Peyer's patch (tissue), 4 donors: ENCODE measurements around the gene ASGR1. TPM values are rescaled to one million over a fixed set of nuclear protein-coding genes. Genes with fewer than 3 reads are reported as not detected.
"Not testable (repeated sequence)": the region's sequence is repeated elsewhere in the genome, so short reads cannot be mapped to it uniquely, and the experiment has no call there.

Experiments used
- DNase-seq, 3 donors: peaks; one replicate each; pipeline ENCODE4 v3.0.0-alpha.2; 2017 to 2019
- H3K27ac ChIP-seq, 4 donors: fragments of 200-600 bp; sonication (generic); one replicate each; pipeline ENCODE4 v1.5.1; 2016 to 2019
- H3K27me3 ChIP-seq, 2 donors: fragments of 200-600 bp; sonication (generic); one replicate each; pipeline ENCODE4 v1.5.1; 2019
- H3K36me3 ChIP-seq, 3 donors: fragments of 200-600 bp; sonication (generic); one replicate each; pipeline ENCODE4 v1.5.1; 2016 to 2019
- H3K4me1 ChIP-seq, 4 donors: fragments of 200-600 bp; sonication (generic); one replicate each; pipeline ENCODE4 v1.5.1; 2016 to 2019
- H3K4me3 ChIP-seq, 4 donors: fragments of 200-600 bp; sonication (generic); 1 replicate in 3 of 4; 2 replicates in 1 of 4; pipeline ENCODE4 v1.5.1; 2016 to 2019; ENCODE audit warnings: mild to moderate bottlenecking in 1 of 4
- H3K9me3 ChIP-seq, 4 donors: fragments of 200-600 bp; sonication (generic); one replicate each; pipeline ENCODE4 v1.5.1; 2016 to 2019; ENCODE audit warnings: mild to moderate bottlenecking in 1 of 4
- POLR2A ChIP-seq, 2 donors: fragments of 450-650 bp; IDR thresholded peaks; one replicate each; pipeline ENCODE4 v1.5.1; 2017; ENCODE audit warnings: antibody characterized with exemption in 2 of 2, mild to moderate bottlenecking in 2 of 2, moderate library complexity in 2 of 2
- total RNA-seq, 4 donors: library from RNA; depleted of rRNA; stranded (reverse); fragments of >200 nt; gene quantifications; one replicate each; pipeline ENCODE4 v1.1.0, GENCODE V29; 2016
- TF ChIP-seq, protein P1 (sequence below), 6 experiments: fragments of 450-650 bp in 4 of 6; fragments of 200-600 bp in 2 of 6; sonication (generic) in 1 of 6; IDR thresholded peaks; one replicate each; pipeline ENCODE4 v1.5.1; 2017 to 2019; ENCODE audit warnings: antibody characterized with exemption in 6 of 6, mild to moderate bottlenecking in 3 of 6, moderate library complexity in 1 of 6

The ASGR1 gene
- total RNA-seq, 4 donors from 2014 or later, result 0.88 to 2.5 (median 0.94) TPM; not detected in 1

DNA sequence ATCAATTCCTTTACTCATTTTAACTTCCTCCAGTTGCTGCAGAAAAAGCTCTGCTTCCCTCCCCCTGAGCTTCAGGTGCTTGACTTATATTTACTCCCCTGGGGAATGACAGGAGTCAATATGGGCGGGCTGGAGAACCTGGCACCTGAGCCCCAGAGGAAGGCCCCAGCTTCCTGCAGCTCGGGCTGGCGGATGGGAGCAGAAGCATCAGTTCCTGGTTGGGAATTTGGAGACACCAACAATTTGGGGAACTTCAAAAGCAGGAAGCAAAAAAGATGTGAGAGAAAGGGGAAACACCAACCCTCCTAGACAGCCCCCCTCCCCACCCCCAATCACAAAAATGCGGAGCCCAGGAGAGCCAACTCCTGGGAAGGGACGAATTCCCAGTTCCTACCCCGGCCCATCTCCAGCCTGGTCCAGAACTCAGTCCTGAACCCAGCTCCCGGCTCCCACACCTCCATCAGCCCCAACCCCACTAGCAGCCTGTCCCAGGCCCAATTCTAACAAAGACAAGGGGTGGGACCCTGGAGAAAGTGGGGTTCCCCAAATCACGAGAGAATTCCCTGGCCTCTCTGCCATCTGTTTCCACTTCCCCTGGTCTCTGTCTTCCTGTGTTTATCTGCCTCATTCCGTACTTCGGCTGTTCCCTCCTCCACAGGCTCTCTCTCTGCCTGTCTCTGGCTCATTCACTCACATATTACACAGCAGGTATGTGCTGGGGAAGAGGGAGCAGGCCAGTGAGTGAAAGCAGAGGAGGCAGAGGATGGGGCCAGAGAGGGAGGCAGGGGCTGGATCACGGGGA, 48.3 kb downstream of the ASGR1 start:
- Histone ChIP-seq H3K9me3 (no peaks in the 10 kb centered on the region), H3K27me3 (no peaks in the 10 kb centered on the region), H3K27ac (peak overlapping the region in 3 of 4 donors; percentile 11 to 31 (median 19)), H3K4me1 (peaks cover 0 to 5% (median 0%) of the 10 kb centered on the region in 4 donors), H3K4me3 (no peak overlapping the region), H3K36me3 (no peaks in the 10 kb centered on the region)
- no peak for DNase-seq
- TF ChIP-seq, protein P1, sequence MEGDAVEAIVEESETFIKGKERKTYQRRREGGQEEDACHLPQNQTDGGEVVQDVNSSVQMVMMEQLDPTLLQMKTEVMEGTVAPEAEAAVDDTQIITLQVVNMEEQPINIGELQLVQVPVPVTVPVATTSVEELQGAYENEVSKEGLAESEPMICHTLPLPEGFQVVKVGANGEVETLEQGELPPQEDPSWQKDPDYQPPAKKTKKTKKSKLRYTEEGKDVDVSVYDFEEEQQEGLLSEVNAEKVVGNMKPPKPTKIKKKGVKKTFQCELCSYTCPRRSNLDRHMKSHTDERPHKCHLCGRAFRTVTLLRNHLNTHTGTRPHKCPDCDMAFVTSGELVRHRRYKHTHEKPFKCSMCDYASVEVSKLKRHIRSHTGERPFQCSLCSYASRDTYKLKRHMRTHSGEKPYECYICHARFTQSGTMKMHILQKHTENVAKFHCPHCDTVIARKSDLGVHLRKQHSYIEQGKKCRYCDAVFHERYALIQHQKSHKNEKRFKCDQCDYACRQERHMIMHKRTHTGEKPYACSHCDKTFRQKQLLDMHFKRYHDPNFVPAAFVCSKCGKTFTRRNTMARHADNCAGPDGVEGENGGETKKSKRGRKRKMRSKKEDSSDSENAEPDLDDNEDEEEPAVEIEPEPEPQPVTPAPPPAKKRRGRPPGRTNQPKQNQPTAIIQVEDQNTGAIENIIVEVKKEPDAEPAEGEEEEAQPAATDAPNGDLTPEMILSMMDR (IDR thresholded peaks at IDR 0.05), result no peak
- TF ChIP-seq POLR2A (IDR thresholded peaks at IDR 0.05), result no peak

DNA sequence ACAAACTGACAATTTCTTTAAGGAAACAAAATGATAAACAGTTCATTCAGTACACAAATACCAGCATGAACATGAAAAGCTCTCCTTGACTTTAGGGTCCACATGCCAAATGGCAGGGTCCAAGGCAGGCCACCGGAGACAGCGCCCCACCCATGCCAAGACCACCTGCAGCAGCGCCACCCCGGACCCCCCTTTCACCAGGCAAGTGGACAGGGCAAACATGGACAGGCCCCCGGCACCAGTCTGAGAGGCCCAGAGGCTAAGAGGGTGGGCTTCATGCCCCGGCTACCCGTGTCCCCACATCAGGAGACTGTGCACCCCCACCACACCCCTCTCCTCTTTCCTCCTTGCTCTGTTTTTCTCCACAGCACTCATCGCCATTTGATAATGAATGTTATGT, 49.9 kb downstream of the ASGR1 start:
- Histone ChIP-seq H3K27me3 (no peaks in the 10 kb centered on the region), H3K4me3 (no peak overlapping the region), H3K9me3 (no peaks in the 10 kb centered on the region), H3K27ac (no peak overlapping the region), H3K36me3 (no peaks in the 10 kb centered on the region), H3K4me1 (peaks cover 0 to 5% (median 0%) of the 10 kb centered on the region in 4 donors)
- TF ChIP-seq POLR2A (IDR thresholded peaks at IDR 0.05), result no peak
- TF ChIP-seq, protein P1 (IDR thresholded peaks at IDR 0.05), result no peak
- DNase-seq, result no peak

DNA sequence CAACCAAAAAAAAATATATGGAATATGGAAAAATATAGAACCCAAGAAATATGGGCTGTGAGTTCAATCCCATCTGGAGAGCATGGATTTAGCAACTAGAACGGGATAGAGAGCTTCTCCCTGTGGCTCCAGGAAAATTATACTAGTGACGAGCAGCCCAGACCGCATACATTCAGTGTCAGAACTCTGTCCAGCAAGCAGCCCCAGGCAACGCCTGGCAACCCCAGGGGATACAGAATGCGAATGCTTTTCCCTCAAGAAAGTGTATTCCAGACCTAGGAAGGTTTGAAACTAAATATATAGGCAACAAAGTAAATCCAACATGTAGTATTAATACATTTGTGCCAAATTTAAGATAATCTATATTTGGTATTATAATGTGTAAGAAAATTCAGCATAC, 51.0 kb downstream of the ASGR1 start:
- peaks cover 0 to 5% (median 0%) of the 10 kb centered on the region in 4 donors for H3K4me1 ChIP-seq
- H3K27me3 ChIP-seq, result no peaks in the 10 kb centered on the region
- no peaks in the 10 kb centered on the region for H3K36me3 ChIP-seq
- no peak overlapping the region for H3K27ac ChIP-seq
- no peak for DNase-seq
- H3K9me3 ChIP-seq, result no peaks in the 10 kb centered on the region
- no peak for TF ChIP-seq POLR2A (IDR thresholded peaks at IDR 0.05)
- TF ChIP-seq, protein P1 (IDR thresholded peaks at IDR 0.05), result no peak
- H3K4me3 ChIP-seq, result no peak overlapping the region

DNA sequence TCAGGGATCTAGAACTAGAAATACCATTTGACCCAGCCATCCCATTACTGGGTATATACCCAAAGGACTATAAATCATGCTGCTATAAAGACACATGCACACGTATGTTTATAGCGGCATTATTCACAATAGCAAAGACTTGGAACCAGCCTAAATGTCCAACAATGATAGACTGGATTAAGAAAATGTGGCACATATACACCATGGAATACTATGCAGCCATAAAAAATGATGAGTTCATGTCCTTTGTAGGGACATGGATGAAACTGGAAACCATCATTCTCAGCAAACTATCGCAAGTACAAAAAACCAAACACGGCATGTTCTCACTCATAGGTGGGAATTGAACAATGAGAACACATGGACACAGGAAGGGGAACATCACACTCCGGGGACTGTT, 51.7 kb downstream of the ASGR1 start:
- not testable (repeated sequence) for H3K27me3 ChIP-seq, H3K36me3 ChIP-seq, H3K9me3 ChIP-seq, H3K27ac ChIP-seq, H3K4me1 ChIP-seq, DNase-seq, H3K4me3 ChIP-seq

DNA sequence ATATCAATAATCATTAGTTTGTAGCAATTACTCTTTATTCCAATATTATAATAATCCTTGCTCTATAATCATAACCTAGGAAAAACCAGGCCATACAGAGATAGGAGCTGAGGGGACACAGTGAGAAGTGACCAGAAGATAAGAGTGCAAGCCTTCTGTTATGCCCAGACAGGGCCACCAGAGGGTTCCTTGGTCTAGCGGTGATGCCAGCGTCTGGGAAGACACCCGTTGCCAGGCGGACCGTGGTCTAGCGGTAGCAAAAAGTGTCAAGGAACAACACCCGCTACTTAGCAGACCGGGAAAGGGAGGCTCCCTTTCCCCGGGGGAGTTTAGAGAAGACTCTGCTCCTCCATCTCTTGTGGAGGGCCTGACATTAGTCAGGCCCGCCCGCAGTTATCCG, 52.8 kb downstream of the ASGR1 start:
- DNase-seq, H3K36me3 ChIP-seq, H3K27me3 ChIP-seq, H3K4me1 ChIP-seq, H3K9me3 ChIP-seq, H3K27ac ChIP-seq, H3K4me3 ChIP-seq: not testable (repeated sequence)

DNA sequence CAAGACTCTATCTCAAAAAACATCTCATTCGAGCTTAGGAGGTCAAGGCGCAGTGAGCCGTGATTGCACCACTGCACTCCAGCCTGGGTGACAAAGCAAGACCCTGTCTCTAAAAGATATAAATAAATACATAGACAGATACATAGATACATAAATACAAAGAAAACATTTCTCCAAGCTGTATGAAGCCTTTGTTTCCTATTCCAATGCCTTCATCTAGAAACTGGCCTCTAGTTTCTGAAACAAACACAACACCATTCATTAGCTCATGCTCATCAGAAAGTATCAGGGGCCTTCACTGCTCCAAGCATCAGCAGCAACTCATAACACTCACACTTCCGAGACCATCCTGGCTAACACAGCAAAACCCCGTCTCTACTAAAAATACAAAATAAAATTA, 54.2 kb downstream of the ASGR1 start:
- no peaks in the 10 kb centered on the region for H3K27me3 ChIP-seq
- no peaks in the 10 kb centered on the region for H3K4me1 ChIP-seq
- no peak for DNase-seq
- H3K4me3 ChIP-seq, result no peak overlapping the region
- TF ChIP-seq, protein P1 (IDR thresholded peaks at IDR 0.05), result no peak
- TF ChIP-seq POLR2A (IDR thresholded peaks at IDR 0.05), result no peak
- no peak overlapping the region for H3K27ac ChIP-seq
- H3K9me3 ChIP-seq, result no peaks in the 10 kb centered on the region
- no peaks in the 10 kb centered on the region for H3K36me3 ChIP-seq

DNA sequence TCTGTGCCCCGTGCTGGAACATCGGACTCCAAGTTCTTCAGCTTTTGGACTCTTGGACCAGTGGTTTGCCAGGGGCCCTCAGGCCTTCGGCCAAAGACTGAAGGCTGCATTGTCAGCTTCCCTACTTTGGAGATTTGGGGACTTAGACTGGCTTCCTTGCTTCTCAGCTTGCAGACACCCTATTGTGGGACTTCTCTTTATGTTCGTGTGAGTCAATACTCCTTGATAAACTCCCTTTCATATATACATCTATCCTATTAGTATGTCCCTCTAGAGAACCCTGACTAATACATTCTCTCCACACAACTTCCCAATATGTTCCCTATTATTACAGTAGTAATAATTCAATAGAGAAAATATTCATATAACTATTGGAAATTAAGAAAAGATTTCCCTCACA, 55.3 kb downstream of the ASGR1 start:
- TF ChIP-seq, protein P1 (IDR thresholded peaks at IDR 0.05), result no peak
- TF ChIP-seq POLR2A (IDR thresholded peaks at IDR 0.05), result no peak
- Histone ChIP-seq H3K27me3 (no peaks in the 10 kb centered on the region), H3K27ac (no peak overlapping the region), H3K36me3 (no peaks in the 10 kb centered on the region), H3K9me3 (no peaks in the 10 kb centered on the region), H3K4me3 (no peak overlapping the region), H3K4me1 (no peaks in the 10 kb centered on the region)
- DNase-seq, result no peak
